ENCODE results near the gene ELOA. TPM values are rescaled to one million over a fixed set of nuclear protein-coding genes. Genes with fewer than 3 reads are reported as not detected.
"Not testable (repeated sequence)": the region's sequence is repeated elsewhere in the genome, so short reads cannot be mapped to it uniquely, and the experiment has no call there.

The ELOA gene
- total RNA-seq, 4 donors from 2014 or later = 33.3 to 49.9 (median 40.5) TPM

GRCh38 chr1:23800400-23801337 lies 57.4 kb downstream of the ELOA start, which contains the start of gene GALE:
Gene GALE (minus strand): TSS chr1:23800754. CDS start chr1:23799007, 1,747 bp downstream.
- Histone ChIP-seq H3K36me3 (peaks cover 0 to 2% of the 10 kb centered on the region in 2 donors), H3K27ac (peak within 1 kb of the TSS; percentile 59 to 89 (median 73)), H3K4me3 (replicated peaks in 1 of 3) (peak within 1 kb of the TSS; percentile 68 to 91 (median 70)), H3K27me3 (no peaks in the 10 kb centered on the region), H3K9me3 (no peaks in the 10 kb centered on the region), H3K4me1 (peaks cover 8 to 20% of the 10 kb centered on the region in 2 donors)
- WGBS, 2 donors = 0% methylated on average over 6 to 33 of the region's 82 CpGs
- DNase-seq = peak; percentile 97 to 98
- intact Hi-C loops (cut with DNase I) = no loop called here
- TF ChIP-seq CTCF (IDR thresholded peaks at IDR 0.05) (peak in 1 of 6 experiments; percentile 17), POLR2A (IDR thresholded peaks at IDR 0.05) (peak in 1 of 2 donors; percentile 74)

GRCh38 chr1:23801338-23801748 lies 58.1 kb downstream of the ELOA start:
- no peaks in the 10 kb centered on the region for H3K36me3 ChIP-seq
- intact Hi-C loops (cut with DNase I) = no loop called here
- H3K27me3 ChIP-seq = no peaks in the 10 kb centered on the region
- peaks cover 8 to 20% of the 10 kb centered on the region in 2 donors for H3K4me1 ChIP-seq
- no peaks in the 10 kb centered on the region for H3K9me3 ChIP-seq
- 19 to 27% methylated on average over 8 to 19 of the region's 19 CpGs for WGBS, 2 donors
- DNase-seq = peak; percentile 26 to 45
- H3K4me3 ChIP-seq (replicated peaks in 1 of 3) = peak overlapping the region; percentile 68 to 91 (median 70)
- peak overlapping the region; percentile 59 to 89 (median 73) for H3K27ac ChIP-seq
- TF ChIP-seq CTCF (IDR thresholded peaks at IDR 0.05) (no peak), POLR2A (IDR thresholded peaks at IDR 0.05) (no peak)

- Histone ChIP-seq H3K36me3 (no peaks in the 10 kb centered on the region), H3K4me3 (replicated peaks in 1 of 3) (no peak overlapping the region), H3K27me3 (no peaks in the 10 kb centered on the region), H3K4me1 (peaks cover 8 to 20% of the 10 kb centered on the region in 2 donors), H3K9me3 (no peaks in the 10 kb centered on the region), H3K27ac (no peak overlapping the region)
- TF ChIP-seq POLR2A (IDR thresholded peaks at IDR 0.05) (no peak), CTCF (IDR thresholded peaks at IDR 0.05) (no peak)
- intact Hi-C loops (cut with DNase I) = no loop called here
- no peak for DNase-seq
- WGBS, 2 donors = 65 to 70% methylated on average over 9 to 10 of the region's 10 CpGs
Observed at GRCh38 chr1:23801876-23802275, 58.6 kb downstream of the ELOA start.

GRCh38 chr1:23802809-23803342 lies 59.6 kb downstream of the ELOA start:
- intact Hi-C loops (cut with DNase I); H3K27ac ChIP-seq: not testable (repeated sequence)

GRCh38 chr1:23803674-23804073 lies 60.4 kb downstream of the ELOA start:
- Histone ChIP-seq H3K27me3 (no peaks in the 10 kb centered on the region), H3K4me1 (peaks cover 8 to 20% of the 10 kb centered on the region in 2 donors), H3K9me3 (no peaks in the 10 kb centered on the region), H3K36me3 (peaks cover 0 to 9% of the 10 kb centered on the region in 2 donors), H3K4me3 (replicated peaks in 1 of 3) (no peak overlapping the region), H3K27ac (no peak overlapping the region)
- TF ChIP-seq CTCF (IDR thresholded peaks at IDR 0.05) = no peak
- no peak for TF ChIP-seq POLR2A (IDR thresholded peaks at IDR 0.05)
- intact Hi-C loops (cut with DNase I) = no loop called here
- 92 to 98% methylated on average over 5 of the region's 5 CpGs for WGBS, 2 donors
- DNase-seq = no peak

More at GRCh38 chr1:23802809-23803342, 59.6 kb downstream of the ELOA start:
- H3K27me3 ChIP-seq; H3K9me3 ChIP-seq; DNase-seq; H3K36me3 ChIP-seq; H3K4me3 ChIP-seq (replicated peaks in 1 of 3): not testable (repeated sequence)
- WGBS, 2 donors = 94% methylated on average over 7 of the region's 7 CpGs
- peaks cover 8 to 20% of the 10 kb centered on the region in 2 donors for H3K4me1 ChIP-seq
